OCI-LY1 (cell line): Measurements from ENCODE around the gene CCDC40.

Source experiments
- H2AFZ ChIP-seq: fragments of 200-600 bp; sonication (generic), shearing (Covaris generic); 2 replicates; pipeline ENCODE4 v1.6.0; 2014; ENCODE audit warnings: antibody characterized with exemption, mild to moderate bottlenecking, low read length
- H3F3A ChIP-seq: fragments of 200-600 bp; sonication (generic), shearing (Covaris generic); 2 replicates; pipeline ENCODE4 v1.6.0; 2014; ENCODE audit warnings: mild to moderate bottlenecking, antibody characterized with exemption, low read length, moderate library complexity; ENCODE audit not compliant: insufficient read depth
- H3K27ac ChIP-seq: fragments of 200-600 bp; sonication (generic); 2 replicates; pipeline ENCODE4 v1.5.1; 2014; ENCODE audit warnings: low read length, mixed run types, mild to moderate bottlenecking, low read depth; ENCODE audit not compliant: poor library complexity, severe bottlenecking
- H3K27me3 ChIP-seq: fragments of 200-600 bp; sonication (generic); 2 replicates; pipeline ENCODE4 v1.6.0; 2014; ENCODE audit warnings: antibody characterized with exemption, mild to moderate bottlenecking, low read length, moderate library complexity; ENCODE audit not compliant: insufficient read depth
- H3K36me3 ChIP-seq: fragments of 200-600 bp; sonication (generic); 2 replicates; pipeline ENCODE4 v1.6.1; 2014; ENCODE audit warnings: mild to moderate bottlenecking, antibody characterized with exemption, low read length, moderate library complexity, mixed read lengths; ENCODE audit not compliant: insufficient read depth
- H3K4me1 ChIP-seq: fragments of 200-600 bp; sonication (generic); 2 replicates; pipeline ENCODE4 v1.5.1; 2014; ENCODE audit warnings: mild to moderate bottlenecking, low read length, moderate library complexity; ENCODE audit not compliant: insufficient read depth, severe bottlenecking
- H3K4me2 ChIP-seq: fragments of 200-600 bp; sonication (generic), shearing (Covaris generic); 2 replicates; pipeline ENCODE4 v1.6.1; 2014; ENCODE audit warnings: low read length
- H3K4me3 ChIP-seq: fragments of 200-600 bp; sonication (generic); 2 replicates; pipeline ENCODE4 v1.5.1; 2014; ENCODE audit warnings: low read length, low read depth, mild to moderate bottlenecking, mixed read lengths; ENCODE audit not compliant: poor library complexity, severe bottlenecking
- H3K79me2 ChIP-seq: fragments of 200-600 bp; shearing (Covaris generic); 2 replicates; pipeline ENCODE4 v1.6.1; 2016; ENCODE audit warnings: mixed run types, low read length, mixed read lengths; ENCODE audit not compliant: insufficient read depth
- H3K9ac ChIP-seq: fragments of 200-600 bp; sonication (generic), shearing (Covaris generic); 2 replicates; pipeline ENCODE4 v1.6.1; 2014; ENCODE audit warnings: mild to moderate bottlenecking, low read length, mixed read lengths
- H3K9me2 ChIP-seq: fragments of 200-600 bp; sonication (generic), shearing (Covaris generic); 2 replicates; pipeline ENCODE4 v1.6.1; 2014; ENCODE audit warnings: low read depth, mild to moderate bottlenecking, low read length, mixed read lengths
- H3K9me3 ChIP-seq: fragments of 200-600 bp; shearing (Covaris generic); 2 replicates; pipeline ENCODE4 v1.6.1; 2014; ENCODE audit warnings: low read length, mixed read lengths
- H4K20me1 ChIP-seq: fragments of 200-600 bp; sonication (generic), shearing (Covaris generic); 2 replicates; pipeline ENCODE4 v1.6.0; 2016; ENCODE audit warnings: mild to moderate bottlenecking, low read length; ENCODE audit not compliant: insufficient read depth
- EZH2 ChIP-seq: fragments of 200-600 bp; sonication (generic), shearing (Covaris generic); IDR thresholded peaks from 2 replicates; pipeline ENCODE4 v1.8.0; 2017; ENCODE audit warnings: borderline replicate concordance, mixed run types, mild to moderate bottlenecking, antibody characterized with exemption, low read length, moderate library complexity, mixed read lengths
- TF ChIP-seq, protein P1 (sequence below): fragments of 200-600 bp; sonication (generic), shearing (Covaris generic); IDR thresholded peaks from 2 replicates; pipeline ENCODE4 v1.5.1; 2017; ENCODE audit warnings: mild to moderate bottlenecking, antibody characterized with exemption, low read length, moderate library complexity, mixed read lengths

Gene CCDC40

DNA sequence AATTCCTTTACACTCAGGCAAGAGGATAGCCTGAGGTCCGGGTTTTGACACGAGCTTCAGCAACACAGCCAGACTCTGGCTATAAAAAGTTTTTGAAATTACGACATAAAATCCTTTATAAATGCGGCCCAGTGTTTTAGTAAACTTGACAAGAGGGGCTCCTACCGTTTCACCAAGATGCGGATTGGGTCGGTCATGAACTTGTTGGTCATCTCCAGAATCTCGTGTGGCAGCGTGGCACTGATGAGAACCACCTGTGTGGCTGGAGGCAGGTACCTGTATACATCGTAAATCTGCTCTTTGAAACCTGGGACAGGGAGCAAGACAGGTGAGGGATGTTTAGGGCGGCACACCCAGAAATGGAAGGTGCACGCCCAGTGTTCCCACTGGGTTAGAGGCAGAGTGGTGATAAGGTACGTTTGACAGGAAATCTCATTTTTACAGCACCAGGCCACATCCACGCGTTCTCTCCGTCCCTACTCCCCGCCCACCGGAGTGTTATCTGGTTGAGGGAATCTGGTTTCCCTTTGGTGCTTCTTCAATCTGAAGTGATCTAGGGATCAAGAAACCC, 102.5 kb downstream of the CCDC40 start:
- Histone ChIP-seq H3K27me3 (no peaks in the 10 kb centered on the region), H3K4me2 (no peak overlapping the region), H3K36me3 (peaks cover 99% of the 10 kb centered on the region), H3K9me2 (no peaks in the 10 kb centered on the region), H3K79me2 (no peaks in the 10 kb centered on the region), H3K4me3 (no peak overlapping the region), H3K9ac (no peak overlapping the region), H3K27ac (no peak overlapping the region), H4K20me1 (no peaks in the 10 kb centered on the region), H2AFZ (no peak overlapping the region), H3K9me3 (no peaks in the 10 kb centered on the region), H3K4me1 (peaks cover under 1% of the 10 kb centered on the region), H3F3A (no peaks in the 10 kb centered on the region)
- no peak for TF ChIP-seq EZH2
- TF ChIP-seq, protein P1, sequence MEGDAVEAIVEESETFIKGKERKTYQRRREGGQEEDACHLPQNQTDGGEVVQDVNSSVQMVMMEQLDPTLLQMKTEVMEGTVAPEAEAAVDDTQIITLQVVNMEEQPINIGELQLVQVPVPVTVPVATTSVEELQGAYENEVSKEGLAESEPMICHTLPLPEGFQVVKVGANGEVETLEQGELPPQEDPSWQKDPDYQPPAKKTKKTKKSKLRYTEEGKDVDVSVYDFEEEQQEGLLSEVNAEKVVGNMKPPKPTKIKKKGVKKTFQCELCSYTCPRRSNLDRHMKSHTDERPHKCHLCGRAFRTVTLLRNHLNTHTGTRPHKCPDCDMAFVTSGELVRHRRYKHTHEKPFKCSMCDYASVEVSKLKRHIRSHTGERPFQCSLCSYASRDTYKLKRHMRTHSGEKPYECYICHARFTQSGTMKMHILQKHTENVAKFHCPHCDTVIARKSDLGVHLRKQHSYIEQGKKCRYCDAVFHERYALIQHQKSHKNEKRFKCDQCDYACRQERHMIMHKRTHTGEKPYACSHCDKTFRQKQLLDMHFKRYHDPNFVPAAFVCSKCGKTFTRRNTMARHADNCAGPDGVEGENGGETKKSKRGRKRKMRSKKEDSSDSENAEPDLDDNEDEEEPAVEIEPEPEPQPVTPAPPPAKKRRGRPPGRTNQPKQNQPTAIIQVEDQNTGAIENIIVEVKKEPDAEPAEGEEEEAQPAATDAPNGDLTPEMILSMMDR: no peak

DNA sequence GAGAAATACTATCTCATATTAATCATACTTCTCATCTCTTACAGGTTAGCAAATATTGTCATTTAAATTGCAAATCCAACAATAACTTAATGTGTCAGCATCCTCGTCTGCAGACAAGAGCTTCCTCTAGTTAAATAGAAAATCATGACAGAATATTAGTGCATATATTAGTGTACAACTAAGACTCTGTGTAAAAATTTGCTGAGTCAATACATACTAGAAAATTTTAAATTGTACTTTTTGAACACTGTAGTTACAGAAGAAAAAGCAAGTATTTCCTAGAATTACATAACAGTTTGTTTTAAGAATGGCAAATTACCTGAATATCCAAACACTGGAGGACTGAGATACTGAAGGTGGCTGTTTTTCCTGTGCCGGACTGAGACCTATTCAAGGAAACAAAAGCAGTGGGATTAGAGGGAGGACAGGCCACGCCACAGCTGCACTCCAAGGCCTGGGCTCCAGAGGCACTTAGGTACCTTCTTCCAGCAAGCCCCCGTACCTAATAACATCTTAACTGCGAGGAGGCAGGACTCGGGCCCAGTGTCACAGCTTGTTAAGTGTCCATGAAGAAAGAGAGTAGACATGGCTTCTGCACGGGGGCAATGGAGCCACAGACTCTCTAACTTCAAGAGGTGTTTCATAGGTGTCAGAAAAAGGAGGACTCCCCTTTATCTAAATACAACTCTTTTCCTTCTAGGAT, 105.2 kb downstream of the CCDC40 start:
- peaks cover 26% of the 10 kb centered on the region for H3K79me2 ChIP-seq
- peaks cover 90% of the 10 kb centered on the region for H3K36me3 ChIP-seq

DNA sequence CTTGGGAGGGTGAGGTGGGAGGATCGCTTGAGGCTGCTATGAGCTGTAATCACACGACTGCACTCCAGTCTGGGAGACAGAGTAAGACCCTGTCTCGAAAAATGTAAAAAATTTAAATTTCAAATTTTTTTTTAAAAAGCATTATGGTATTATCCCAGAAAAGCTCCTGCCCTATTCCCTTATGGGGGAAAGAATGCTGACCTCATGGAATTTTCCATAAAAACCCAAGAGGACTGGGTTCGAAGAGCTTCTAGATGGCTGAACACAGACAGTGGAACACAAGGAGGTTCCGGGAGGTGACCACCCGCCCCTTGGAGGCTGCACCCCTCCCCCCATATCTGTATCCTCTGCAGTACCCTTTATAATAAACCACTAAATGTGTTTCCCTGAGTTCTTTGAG, 106.5 kb downstream of the CCDC40 start:
- TF ChIP-seq, protein P1: no peak
- no peak for TF ChIP-seq EZH2
- Histone ChIP-seq H4K20me1 (no peaks in the 10 kb centered on the region), H3K4me1 (peaks cover 23% of the 10 kb centered on the region), H3K4me2 (no peak overlapping the region), H3K9me2 (no peaks in the 10 kb centered on the region), H3K27ac (no peak overlapping the region), H2AFZ (no peak overlapping the region), H3F3A (no peaks in the 10 kb centered on the region), H3K9ac (no peak overlapping the region), H3K4me3 (no peak overlapping the region), H3K36me3 (peaks cover 76% of the 10 kb centered on the region), H3K79me2 (peaks cover 27% of the 10 kb centered on the region), H3K27me3 (no peaks in the 10 kb centered on the region), H3K9me3 (no peaks in the 10 kb centered on the region)

More for the DNA sequence above, 105.2 kb downstream of the CCDC40 start:
- Histone ChIP-seq H3K27ac (no peak overlapping the region), H3K9me3 (no peaks in the 10 kb centered on the region), H3K4me1 (peaks cover 21% of the 10 kb centered on the region), H3K27me3 (no peaks in the 10 kb centered on the region), H2AFZ (no peak overlapping the region), H3K4me2 (no peak overlapping the region), H3K4me3 (no peak overlapping the region), H3K9ac (no peak overlapping the region), H3K9me2 (no peaks in the 10 kb centered on the region), H4K20me1 (no peaks in the 10 kb centered on the region), H3F3A (no peaks in the 10 kb centered on the region)
- no peak for TF ChIP-seq EZH2
- TF ChIP-seq, protein P1: no peak
